ENCODE measurements around the gene BCAP29.

DNA sequence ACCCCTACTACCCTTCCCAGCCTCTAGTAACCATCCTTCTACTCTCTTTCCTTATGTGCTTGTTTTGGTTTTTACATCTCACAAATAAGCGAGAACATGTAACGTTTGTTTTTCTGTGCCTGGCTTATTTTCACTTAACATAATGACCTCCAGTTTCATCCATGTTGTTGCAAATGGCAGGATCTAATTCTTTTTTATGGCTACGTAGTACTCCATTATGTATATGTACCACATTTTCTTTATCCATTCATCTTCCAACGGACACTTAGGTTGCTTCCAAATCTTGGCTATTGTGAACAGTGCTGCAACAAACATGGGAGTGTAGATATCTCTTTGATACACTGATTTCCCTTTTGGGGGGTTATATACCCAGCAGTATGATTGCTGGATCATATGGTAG is 47.0 kb downstream of the BCAP29 start:
- TF ChIP-seq, protein P1, sequence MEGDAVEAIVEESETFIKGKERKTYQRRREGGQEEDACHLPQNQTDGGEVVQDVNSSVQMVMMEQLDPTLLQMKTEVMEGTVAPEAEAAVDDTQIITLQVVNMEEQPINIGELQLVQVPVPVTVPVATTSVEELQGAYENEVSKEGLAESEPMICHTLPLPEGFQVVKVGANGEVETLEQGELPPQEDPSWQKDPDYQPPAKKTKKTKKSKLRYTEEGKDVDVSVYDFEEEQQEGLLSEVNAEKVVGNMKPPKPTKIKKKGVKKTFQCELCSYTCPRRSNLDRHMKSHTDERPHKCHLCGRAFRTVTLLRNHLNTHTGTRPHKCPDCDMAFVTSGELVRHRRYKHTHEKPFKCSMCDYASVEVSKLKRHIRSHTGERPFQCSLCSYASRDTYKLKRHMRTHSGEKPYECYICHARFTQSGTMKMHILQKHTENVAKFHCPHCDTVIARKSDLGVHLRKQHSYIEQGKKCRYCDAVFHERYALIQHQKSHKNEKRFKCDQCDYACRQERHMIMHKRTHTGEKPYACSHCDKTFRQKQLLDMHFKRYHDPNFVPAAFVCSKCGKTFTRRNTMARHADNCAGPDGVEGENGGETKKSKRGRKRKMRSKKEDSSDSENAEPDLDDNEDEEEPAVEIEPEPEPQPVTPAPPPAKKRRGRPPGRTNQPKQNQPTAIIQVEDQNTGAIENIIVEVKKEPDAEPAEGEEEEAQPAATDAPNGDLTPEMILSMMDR (IDR thresholded peaks at IDR 0.05): no peak
- TF ChIP-seq POLR2A (IDR thresholded peaks at IDR 0.05): no peak

All from testis (tissue), 2 donors.